K562 (cell line): ENCODE results near the gene CNNM4. TPM values are rescaled to one million over a fixed set of nuclear protein-coding genes. Genes with fewer than 3 reads are reported as not detected.
A peak's percentile ranks its signal among the peaks of the same experiment; 100 is the strongest.

Experiments
- ATAC-seq: fragments of 200-7000 bp; cut with Tn5 transposase; 3 replicates; pipeline ENCODE4 v1.9.1; 2020; ENCODE audit warnings: moderate library complexity
- BruUV-seq: library from RNA; stranded (reverse); fragments of 400-500 nt; replicated peaks from 2 replicates; lab custom pipeline; 2021; lab: Mats Ljungman, UMichigan
- CTCF ChIA-PET: fragments of 300-600 bp; formaldehyde crosslinking; extraction: SDS; loops from one replicate; lab custom pipeline; 2021; ENCODE audit warnings: low intra/inter-chr PET ratio; lab: Yijun Ruan, JAX
- POLR2A ChIA-PET: fragments of 300-600, 350-650 bp; sonication (Branson Sonifier 250); formaldehyde crosslinking; extraction: SDS; loops from one replicate; lab custom pipeline; 2021; ENCODE audit warnings: antibody characterized with exemption, inconsistent platforms; lab: Yijun Ruan, JAX
- DNase-seq, 4 experiments: peaks; one replicate each; pipeline versions ENCODE4 v3.0.0 to v3.0.0-alpha.2; 2011 to 2018; ENCODE audit warnings: low spot score in 3 of 4, mixed read lengths in 3 of 4; ENCODE audit errors: extremely low read depth in 1 of 4
- FAIRE-seq: peaks from 2 replicates; lab custom pipeline; 2011; peaks lifted over from hg19 to GRCh38; lab: Jason Lieb, UNC
- H2AFZ ChIP-seq: 2 replicates; pipeline ENCODE4 v1.6.0; 2011; ENCODE audit warnings: low read depth, low read length, control low read depth, inconsistent platforms
- H3K27ac ChIP-seq: fragments of 200-600 bp; 3 replicates; pipeline ENCODE4 v1.8.0; 2011; ENCODE audit warnings: low read depth, mild to moderate bottlenecking, control low read depth, inconsistent platforms, low read length, moderate library complexity, mixed read lengths; ENCODE audit errors: extremely low read depth
- H3K27me3 ChIP-seq, 2 experiments: fragments of 300-600 bp in 1 of 2; 2 replicates in 1 of 2; 3 replicates in 1 of 2; pipeline versions ENCODE4 v1.6.0 to v1.8.0; 2011; ENCODE audit warnings: inconsistent platforms in 2 of 2, low read length in 2 of 2, mild to moderate bottlenecking in 1 of 2, mixed read lengths in 1 of 2, moderate library complexity in 1 of 2; ENCODE audit not compliant: control insufficient read depth in 2 of 2, insufficient read depth in 2 of 2
- H3K36me3 ChIP-seq: fragments of 300-600 bp; 3 replicates; pipeline ENCODE4 v1.8.0; 2011; ENCODE audit warnings: mild to moderate bottlenecking, low read length, inconsistent platforms; ENCODE audit not compliant: control insufficient read depth, insufficient read depth
- H3K4me1 ChIP-seq, 2 experiments: fragments of 200-600 bp in 1 of 2; replicated peaks in 1 of 2; 2 replicates in 1 of 2; 3 replicates in 1 of 2; pipeline versions ENCODE4 v1.5.1 to v1.8.0; 2011; ENCODE audit warnings: inconsistent platforms in 2 of 2, low read length in 2 of 2, mild to moderate bottlenecking in 1 of 2, mixed read lengths in 1 of 2, moderate library complexity in 1 of 2; ENCODE audit not compliant: control insufficient read depth in 2 of 2, insufficient read depth in 2 of 2
- H3K4me2 ChIP-seq: 2 replicates; pipeline ENCODE4 v1.6.1; 2011; ENCODE audit warnings: low read length, control low read depth, inconsistent platforms, mixed read lengths; ENCODE audit not compliant: insufficient read depth
- H3K4me3 ChIP-seq: fragments of 200-600 bp; sonication (generic), shearing (Covaris generic); 2 replicates; pipeline ENCODE4 v1.5.1; 2016; ENCODE audit warnings: control low read depth, inconsistent platforms
- H3K79me2 ChIP-seq: fragments of 200-600 bp; 3 replicates; pipeline ENCODE4 v1.8.0; 2011; ENCODE audit warnings: low read length, inconsistent platforms; ENCODE audit not compliant: control insufficient read depth, insufficient read depth
- H3K9ac ChIP-seq, 2 experiments: 2 replicates each; pipeline versions ENCODE4 v1.6.0 to v1.6.1; 2011; ENCODE audit warnings: low read depth in 2 of 2, low read length in 2 of 2, control low read depth in 1 of 2, inconsistent platforms in 1 of 2, mild to moderate bottlenecking in 1 of 2, mixed read lengths in 1 of 2; ENCODE audit not compliant: insufficient read depth in 1 of 2
- H3K9me1 ChIP-seq: one replicate; pipeline ENCODE4 v1.6.0; 2011; ENCODE audit warnings: inconsistent platforms, mild to moderate bottlenecking, low read length, moderate library complexity; ENCODE audit not compliant: control insufficient read depth, insufficient read depth
- H3K9me3 ChIP-seq: replicated peaks from 2 replicates; pipeline ENCODE4 v1.5.1; 2011; ENCODE audit warnings: low read depth, low read length, inconsistent platforms; ENCODE audit not compliant: control insufficient read depth, insufficient read depth
- H4K20me1 ChIP-seq: replicated peaks from 2 replicates; pipeline ENCODE4 v1.6.1; 2011; ENCODE audit warnings: low read length, inconsistent platforms, mixed read lengths; ENCODE audit not compliant: control insufficient read depth, insufficient read depth
- ADNP ChIP-seq: fragments of 200-800 bp; sonication (Bioruptor generic); IDR thresholded peaks from 2 replicates; pipeline ENCODE4 v1.6.1; 2016; ENCODE audit warnings: missing genetic modification characterization, missing compliant biosample characterization
- BRD9 ChIP-seq: fragments of 450-650 bp; IDR thresholded peaks from 2 replicates; pipeline ENCODE4 v1.6.1; 2018; ENCODE audit warnings: low read depth; ENCODE audit not compliant: partially characterized antibody
- CBFA2T3 ChIP-seq: fragments of 450-650 bp; IDR thresholded peaks from 2 replicates; pipeline ENCODE4 v1.6.1; 2017
- FOXJ2 ChIP-seq: fragments of 200-800 bp; sonication (Bioruptor generic); IDR thresholded peaks from 2 replicates; pipeline ENCODE4 v1.6.1; 2016; ENCODE audit warnings: missing genetic modification characterization, missing compliant biosample characterization
- KDM5B ChIP-seq: fragments of 200-600 bp; sonication (generic); IDR thresholded peaks from 2 replicates; pipeline ENCODE4 v1.6.1; 2012; ENCODE audit warnings: low read depth, mild to moderate bottlenecking, moderate library complexity, low read length, control low read depth, inconsistent platforms; ENCODE audit not compliant: insufficient replicate concordance
- NR3C1 ChIP-seq: sonication (generic); formaldehyde crosslinking; IDR thresholded peaks from 2 replicates; pipeline ENCODE4 v1.8.1; 2022; ENCODE audit warnings: missing genetic modification reagents
- POLR3A ChIP-seq: IDR thresholded peaks from 2 replicates; pipeline ENCODE4 v1.6.1; 2011; ENCODE audit warnings: borderline replicate concordance, mild to moderate bottlenecking, moderate library complexity; ENCODE audit not compliant: insufficient read length, insufficient read depth; ENCODE audit errors: extremely low read depth
- RB1 ChIP-seq: fragments of 450-650 bp; IDR thresholded peaks from 2 replicates; pipeline ENCODE4 v1.6.1; 2017; ENCODE audit warnings: low read depth, mild to moderate bottlenecking
- RFX1 ChIP-seq: fragments of 450-650 bp; IDR thresholded peaks from 2 replicates; pipeline ENCODE4 v1.6.1; 2016; ENCODE audit warnings: mild to moderate bottlenecking, moderate library complexity
- ZNF347 ChIP-seq: fragments of 450-650 bp; formaldehyde crosslinking; IDR thresholded peaks from 2 replicates; pipeline ENCODE4 v1.4.0; 2020; ENCODE audit warnings: low read depth, mild to moderate bottlenecking, moderate library complexity
- ZNF699 ChIP-seq: fragments of 250-450 bp; sonication (Bioruptor Pico); IDR thresholded peaks from 2 replicates; pipeline ENCODE4 v1.8.0; 2021; ENCODE audit warnings: mild to moderate bottlenecking, moderate library complexity; ENCODE audit not compliant: insufficient replicate concordance
- WGBS: fragments of 100-300 bp; shearing (Covaris generic); methylation state at CpG from one replicate; pipeline ENCODE4 v1.1.6; 2016; ENCODE audit warnings: low coverage, mixed read lengths; ENCODE audit not compliant: insufficient coverage; ENCODE audit errors: missing lambda C conversion rate; 5-methylcytosine and 5-hydroxymethylcytosine counted together
- in situ Hi-C: fragments of 300-500 bp; cut with MboI; formaldehyde crosslinking; loops from 4 replicates; pipeline ENCODE4 v1.15.0; 2018; ENCODE audit warnings: inconsistent platforms, mixed read lengths
- intact Hi-C: fragments of 100-400 bp; cut with micrococcal nuclease; formaldehyde crosslinking; loops from 2 replicates; pipeline ENCODE4 v1.14.2; 2022
- polyA plus RNA-seq, 8 experiments: library from polyadenylated mRNA; depleted of rRNA in 4 of 8; stranded (reverse) in 5 of 8; unstranded in 3 of 8; fragments of >200 nt; fragmentation: Nextera tagmentation in 2 of 8; fragmentation: Illumina TruSeq in 1 of 8; extraction: Ambion mirVana in 2 of 8; extraction: Trizol in 1 of 8; gene quantifications; 2 replicates each; pipeline versions ENCODE4 v1.2.1 to v1.2.3, GENCODE V29; 2011 to 2014; ENCODE audit warnings: inconsistent platforms in 1 of 8, missing spikeins in 1 of 8
- total RNA-seq, 7 experiments: library from RNA; depleted of rRNA in 6 of 7; stranded (reverse); fragments of >200 nt in 6 of 7; fragmentation: Illumina TruSeq in 2 of 7; extraction: Trizol in 2 of 7; gene quantifications; 2 replicates each; pipeline versions ENCODE4 v1.2.1 to v1.2.3, GENCODE V29; 2011 to 2021; ENCODE audit warnings: low replicate concordance in 1 of 7
- TF ChIP-seq, protein P1 (sequence below): fragments of 450-650 bp; IDR thresholded peaks from 2 replicates; pipeline ENCODE4 v1.6.1; 2016; ENCODE audit warnings: mild to moderate bottlenecking

CNNM4 gene
- total and polyA plus RNA-seq, 9 of the 15 experiments (the other 6 are each of a cell fraction or from before 2014, with no cell fraction given): 0.96 to 6.3 (median 2.8) TPM

DNA sequence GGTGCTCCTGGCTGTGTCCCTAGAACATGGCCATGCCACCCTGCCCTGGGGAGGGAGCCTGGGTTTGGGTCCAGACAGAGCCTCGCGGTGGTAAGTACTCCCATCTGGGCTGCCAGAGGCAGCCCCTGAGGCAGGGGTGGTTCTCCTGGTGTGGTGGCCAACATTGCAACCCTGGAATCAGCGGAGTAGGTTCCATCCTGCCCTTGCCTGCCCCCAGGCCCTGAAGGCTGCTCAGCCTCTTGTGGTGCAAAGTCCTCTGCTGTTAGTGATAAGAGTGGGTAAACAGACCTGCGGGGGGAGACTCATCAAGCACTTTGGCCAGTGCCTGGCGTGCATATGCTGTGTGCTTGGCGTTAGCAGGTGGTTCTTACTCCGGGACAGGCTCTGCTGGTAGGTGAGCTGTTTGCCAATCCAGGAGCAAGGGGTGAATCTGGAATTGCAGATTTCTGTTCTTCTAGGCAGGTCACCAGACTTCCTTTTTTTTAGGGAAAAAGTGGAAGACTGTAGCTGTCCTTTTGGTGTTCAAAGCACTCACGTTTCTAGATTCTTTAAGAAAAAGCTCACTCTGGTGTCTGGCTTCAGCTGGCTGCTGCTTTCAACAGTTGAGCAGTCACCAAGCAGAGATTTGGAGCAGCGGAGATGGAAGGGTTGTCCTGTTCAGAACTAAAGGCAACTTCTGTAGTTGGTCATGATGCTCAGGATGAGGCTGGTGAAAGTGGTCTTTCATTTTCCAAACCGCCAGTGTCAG is 58.6 kb downstream of the CNNM4 start:
- H3K4me3 ChIP-seq: no peak overlapping the region
- H3K4me1 ChIP-seq: peaks cover 34 to 49% of the 10 kb centered on the region in 2 experiments
- DNase-seq (peak; percentile 54 to 76 (median 67)), ATAC-seq (peak; percentile 20), FAIRE-seq (peak; percentile 86)
- CTCF ChIA-PET: interaction anchor here (0.5 kb wide), 1 partner anchor 161 kb away, joined by 3 read pairs; no protein-coding TSS in a partner anchor
- peak overlapping the region; percentile 3; the same call in 1 of the 2 replicates for H3K4me2 ChIP-seq
- H2AFZ ChIP-seq: no peak overlapping the region
- H3K36me3 ChIP-seq: peaks cover 43% of the 10 kb centered on the region
- no TSS peak for BruUV-seq
- intact Hi-C loops: loop anchor here (5.0 kb wide), 1 partner anchor 57 kb away; the partner anchor contains the start of gene CNNM4
- peaks cover 21% of the 10 kb centered on the region for H3K9me1 ChIP-seq
- POLR2A ChIA-PET: interaction anchor here (0.6 to 2.3 kb wide), 6 partner anchors 9 to 95 kb away, joined by 3 to 8 read pairs (median 4); no protein-coding TSS in a partner anchor
- WGBS: 43% methylated on average over 10 of the region's 10 CpGs
- in situ Hi-C loops: no loop called here
- no peaks in the 10 kb centered on the region for H3K27me3 ChIP-seq
- peak overlapping the region in 1 of 2 experiments; percentile 88; a peak in 2 of 4 replicates for H3K9ac ChIP-seq
- peaks cover 42% of the 10 kb centered on the region for H4K20me1 ChIP-seq
- H3K9me3 ChIP-seq: no peaks in the 10 kb centered on the region
- no peak overlapping the region for H3K27ac ChIP-seq
- H3K79me2 ChIP-seq: peaks cover 53% of the 10 kb centered on the region
- TF ChIP-seq RFX1 (no peak), NR3C1 (CRISPR knock-in tag) (no peak), POLR3A (no peak), BRD9 (no peak), FOXJ2 (tag) (no peak), ADNP (tag) (no peak), RB1 (no peak; the same call in 1 of the 2 replicates), CBFA2T3 (peak; percentile 81), ZNF347 (CRISPR knock-in tag) (no peak), KDM5B (no peak), ZNF699 (no peak)
- TF ChIP-seq, protein P1, sequence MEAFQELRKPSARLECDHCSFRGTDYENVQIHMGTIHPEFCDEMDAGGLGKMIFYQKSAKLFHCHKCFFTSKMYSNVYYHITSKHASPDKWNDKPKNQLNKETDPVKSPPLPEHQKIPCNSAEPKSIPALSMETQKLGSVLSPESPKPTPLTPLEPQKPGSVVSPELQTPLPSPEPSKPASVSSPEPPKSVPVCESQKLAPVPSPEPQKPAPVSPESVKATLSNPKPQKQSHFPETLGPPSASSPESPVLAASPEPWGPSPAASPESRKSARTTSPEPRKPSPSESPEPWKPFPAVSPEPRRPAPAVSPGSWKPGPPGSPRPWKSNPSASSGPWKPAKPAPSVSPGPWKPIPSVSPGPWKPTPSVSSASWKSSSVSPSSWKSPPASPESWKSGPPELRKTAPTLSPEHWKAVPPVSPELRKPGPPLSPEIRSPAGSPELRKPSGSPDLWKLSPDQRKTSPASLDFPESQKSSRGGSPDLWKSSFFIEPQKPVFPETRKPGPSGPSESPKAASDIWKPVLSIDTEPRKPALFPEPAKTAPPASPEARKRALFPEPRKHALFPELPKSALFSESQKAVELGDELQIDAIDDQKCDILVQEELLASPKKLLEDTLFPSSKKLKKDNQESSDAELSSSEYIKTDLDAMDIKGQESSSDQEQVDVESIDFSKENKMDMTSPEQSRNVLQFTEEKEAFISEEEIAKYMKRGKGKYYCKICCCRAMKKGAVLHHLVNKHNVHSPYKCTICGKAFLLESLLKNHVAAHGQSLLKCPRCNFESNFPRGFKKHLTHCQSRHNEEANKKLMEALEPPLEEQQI: no peak
